ENCODE measurements around the gene ZNF239.

DNA sequence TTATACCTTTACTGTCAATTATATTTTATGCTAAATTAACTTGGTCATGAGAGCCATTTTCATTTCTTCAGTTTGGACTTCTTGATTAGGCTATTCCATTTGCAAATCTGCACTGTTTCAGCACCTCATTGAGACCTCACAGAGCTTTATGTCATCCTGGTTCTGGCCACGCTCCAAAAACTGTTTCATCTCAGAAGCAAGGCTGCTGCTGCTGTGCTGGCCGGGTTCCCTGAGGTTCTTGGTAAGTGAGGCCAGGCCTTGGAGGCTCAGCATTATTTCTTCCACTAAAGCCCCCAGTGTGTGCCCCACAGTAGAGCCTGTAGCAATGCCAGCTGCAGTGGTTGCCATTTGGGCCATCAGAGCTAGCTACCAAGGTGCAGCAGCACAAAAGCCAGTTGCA lies 24.0 kb upstream of the ZNF239 start:
- no peak for TF ChIP-seq POLR2A (IDR thresholded peaks at IDR 0.05; ENCODE audit: control extremely low read depth in 1 of 2, low read depth in 2 of 2, low read length in 2 of 2)
- TF ChIP-seq SRF (IDR thresholded peaks at IDR 0.05; ENCODE audit: low read depth, low read length), result no peak
- no peak for TF ChIP-seq CTCF (IDR thresholded peaks at IDR 0.05; ENCODE audit: control extremely low read depth in 1 of 3, insufficient read depth in 1 of 3, low read depth in 1 of 3, low read length in 3 of 3)
- TF ChIP-seq EGR1 (IDR thresholded peaks at IDR 0.05; ENCODE audit: borderline replicate concordance, low read depth, low read length), result no peak
- no peak for TF ChIP-seq SP2 (IDR thresholded peaks at IDR 0.05; ENCODE audit: low read length)
- TF ChIP-seq BRCA1 (IDR thresholded peaks at IDR 0.05; ENCODE audit: low read depth, low read length), result no peak
- no peak for TF ChIP-seq POLR2AphosphoS5 (IDR thresholded peaks at IDR 0.05; ENCODE audit: low read depth, low read length)
- TF ChIP-seq RFX5 (IDR thresholded peaks at IDR 0.05; ENCODE audit: borderline replicate concordance, low read depth, low read length), result no peak
- no peak for TF ChIP-seq PHF8 (conservative IDR thresholded peaks at IDR 0.05; ENCODE audit: low read depth, low read length)
- no peak for TF ChIP-seq CREB1 (IDR thresholded peaks at IDR 0.05)
- TF ChIP-seq ZNF274 (IDR thresholded peaks at IDR 0.05; ENCODE audit: borderline replicate concordance, extremely low read depth, low read length), result no peak
- TF ChIP-seq JUN (IDR thresholded peaks at IDR 0.05; ENCODE audit: low read depth, low read length), result no peak
